ENCODE data around the gene NDUFS3. TPM values are rescaled to one million over a fixed set of nuclear protein-coding genes. Genes with fewer than 3 reads are reported as not detected.

NDUFS3 gene
- total RNA-seq, 1 experiment from 2014 or later, result 135 TPM

- TF ChIP-seq SIN3A (IDR thresholded peaks at IDR 0.05; ENCODE audit: borderline replicate concordance, insufficient read depth, low read depth, low read length), result no peak
- Histone ChIP-seq H3K36me3 (ENCODE audit: control insufficient read depth, insufficient read depth, low read length) (no peaks in the 10 kb centered on the region), H3K9me3 (ENCODE audit: control insufficient read depth, insufficient read depth, low read depth, low read length) (no peaks in the 10 kb centered on the region), H3K27ac (ENCODE audit: low read length) (no peak overlapping the region), H3K4me3 (ENCODE audit: low read depth in 2 of 2, low read length in 2 of 2) (no peak overlapping the region), H3K27me3 (ENCODE audit: control insufficient read depth, insufficient read depth, low read length) (no peaks in the 10 kb centered on the region), H3K4me1 (ENCODE audit: control insufficient read depth, insufficient read depth, low read length) (peaks cover 20% of the 10 kb centered on the region)
- DNase-seq (ENCODE audit: low read depth, low spot score), result no peak
- TSS peak; percentile 46 for BruUV-seq (replicated peaks)
- CTCF ChIA-PET, result no interaction called here
- intact Hi-C loops (cut with micrococcal nuclease; ENCODE audit: unreplicated experiment), result no loop called here
- in situ Hi-C loops (cut with HindIII; ENCODE audit: low pct_unique_long_range_greater_than_20kb, low sequenced_read_pairs), result no loop called here
- POLR2A ChIA-PET, result interaction anchor here (0.7 kb wide), 1 partner anchor 38 kb away, joined by 4 read pairs; no protein-coding TSS in a partner anchor
- ATAC-seq, result no peak
These were observed 39.9 kb upstream of the NDUFS3 start for GRCh38 chr11:47538741-47539565.

GRCh38 chr11:47539681-47540039 is 39.2 kb upstream of the NDUFS3 start:
- Histone ChIP-seq H3K27ac (ENCODE audit: low read length) (no peak overlapping the region), H3K4me3 (ENCODE audit: low read depth in 2 of 2, low read length in 2 of 2) (no peak overlapping the region), H3K36me3 (ENCODE audit: control insufficient read depth, insufficient read depth, low read length) (no peaks in the 10 kb centered on the region), H3K27me3 (ENCODE audit: control insufficient read depth, insufficient read depth, low read length) (no peaks in the 10 kb centered on the region), H3K9me3 (ENCODE audit: control insufficient read depth, insufficient read depth, low read depth, low read length) (no peaks in the 10 kb centered on the region), H3K4me1 (ENCODE audit: control insufficient read depth, insufficient read depth, low read length) (peaks cover 20% of the 10 kb centered on the region)
- in situ Hi-C loops (cut with HindIII; ENCODE audit: low pct_unique_long_range_greater_than_20kb, low sequenced_read_pairs) (no loop called here), intact Hi-C loops (cut with micrococcal nuclease; ENCODE audit: unreplicated experiment) (no loop called here)
- TF ChIP-seq SIN3A (IDR thresholded peaks at IDR 0.05; ENCODE audit: borderline replicate concordance, insufficient read depth, low read depth, low read length), result no peak
- no peak for TF ChIP-seq CTCF (IDR thresholded peaks at IDR 0.05)
- no peak for TF ChIP-seq POLR2AphosphoS5 (IDR thresholded peaks at IDR 0.05; ENCODE audit: low read depth, low read length)
- TF ChIP-seq REST (IDR thresholded peaks at IDR 0.05; ENCODE audit: insufficient read depth in 1 of 2, low read depth in 2 of 2, low read length in 1 of 2), result no peak
- no peak for TF ChIP-seq TCF7L2 (IDR thresholded peaks at IDR 0.05; ENCODE audit: low read depth, low read length)
- BruUV-seq (replicated peaks), result no TSS peak
- DNase-seq (ENCODE audit: low read depth, low spot score) (no peak), ATAC-seq (peak; percentile 30)
- POLR2A ChIA-PET, result no interaction called here
- CTCF ChIA-PET, result no interaction called here

GRCh38 chr11:47541070-47541469 is 37.8 kb upstream of the NDUFS3 start:
- CTCF ChIA-PET, result no interaction called here

More at GRCh38 chr11:47541070-47541469, 37.8 kb upstream of the NDUFS3 start:
- POLR2A ChIA-PET, result no interaction called here
- in situ Hi-C loops (cut with HindIII; ENCODE audit: low pct_unique_long_range_greater_than_20kb, low sequenced_read_pairs) (no loop called here), intact Hi-C loops (cut with micrococcal nuclease; ENCODE audit: unreplicated experiment) (no loop called here)
- DNase-seq (ENCODE audit: low read depth, low spot score) (no peak), ATAC-seq (no peak)
- TF ChIP-seq CTCF (IDR thresholded peaks at IDR 0.05), result no peak
- TF ChIP-seq SIN3A (IDR thresholded peaks at IDR 0.05; ENCODE audit: borderline replicate concordance, insufficient read depth, low read depth, low read length), result no peak
- TF ChIP-seq REST (IDR thresholded peaks at IDR 0.05; ENCODE audit: insufficient read depth in 1 of 2, low read depth in 2 of 2, low read length in 1 of 2), result no peak
- TF ChIP-seq POLR2AphosphoS5 (IDR thresholded peaks at IDR 0.05; ENCODE audit: low read depth, low read length), result no peak
- TF ChIP-seq TCF7L2 (IDR thresholded peaks at IDR 0.05; ENCODE audit: low read depth, low read length), result no peak
- Histone ChIP-seq H3K36me3 (ENCODE audit: control insufficient read depth, insufficient read depth, low read length) (no peaks in the 10 kb centered on the region), H3K27ac (ENCODE audit: low read length) (no peak overlapping the region), H3K9me3 (ENCODE audit: control insufficient read depth, insufficient read depth, low read depth, low read length) (no peaks in the 10 kb centered on the region), H3K4me1 (ENCODE audit: control insufficient read depth, insufficient read depth, low read length) (peaks cover 20% of the 10 kb centered on the region), H3K4me3 (ENCODE audit: low read depth in 2 of 2, low read length in 2 of 2) (no peak overlapping the region), H3K27me3 (ENCODE audit: control insufficient read depth, insufficient read depth, low read length) (no peaks in the 10 kb centered on the region)
- BruUV-seq (replicated peaks), result no TSS peak
